ENCODE data around the gene IFNGR2.

DNA sequence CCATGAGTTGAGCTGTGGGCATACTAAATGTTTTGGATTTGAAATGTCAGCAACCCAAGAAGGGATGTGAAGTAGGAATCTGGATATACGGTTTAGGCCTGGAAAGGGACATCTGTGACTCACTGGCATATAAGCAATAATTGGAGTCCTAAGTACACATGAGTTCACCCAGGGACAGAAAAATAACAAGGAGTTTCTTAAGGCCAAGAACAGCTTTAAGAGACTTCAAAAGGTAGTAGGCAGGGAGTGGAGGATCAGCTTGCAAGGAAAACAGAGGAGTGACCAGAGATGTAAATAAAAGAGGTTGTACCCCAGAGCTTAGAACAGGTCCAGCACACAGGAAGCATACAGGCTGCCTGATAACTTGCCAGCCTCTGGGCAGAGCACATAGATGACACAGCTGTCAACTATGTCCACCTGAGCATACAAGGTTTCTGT is 48.4 kb downstream of the IFNGR2 start:
- TF ChIP-seq EZH2phosphoT487 (IDR thresholded peaks at IDR 0.05; ENCODE audit: insufficient read depth, low read depth) = no peak
- TF ChIP-seq EZH2 (IDR thresholded peaks at IDR 0.05; ENCODE audit: insufficient read depth, poor library complexity, severe bottlenecking) = no peak

Measured in GM23248 (cell line).